GM12875 (cell line): ENCODE measurements around the gene DEDD2.

Source experiments
- H3K4me3 ChIP-seq: one replicate; pipeline ENCODE4 v1.5.1; 2011; ENCODE audit warnings: low read depth, low read length, control low read depth
- CTCF ChIP-seq: IDR thresholded peaks from 2 replicates; pipeline ENCODE4 v1.5.1; 2011; ENCODE audit warnings: low read depth, mild to moderate bottlenecking, control low read depth, inconsistent platforms, low read length, moderate library complexity, borderline replicate concordance; ENCODE audit not compliant: insufficient read depth

The DEDD2 gene

GRCh38 chr19:42229855-42230351 is 12.4 kb upstream of the DEDD2 start:
- no peak for TF ChIP-seq CTCF

GRCh38 chr19:42229301-42229854 is 11.9 kb upstream of the DEDD2 start:
- no peak for TF ChIP-seq CTCF
- no peak overlapping the region for H3K4me3 ChIP-seq

More at GRCh38 chr19:42229855-42230351, 12.4 kb upstream of the DEDD2 start:
- H3K4me3 ChIP-seq = no peak overlapping the region

GRCh38 chr19:42228641-42229040 is 11.2 kb upstream of the DEDD2 start:
- TF ChIP-seq CTCF = no peak

GRCh38 chr19:42226886-42227285 is 9.4 kb upstream of the DEDD2 start:
- H3K4me3 ChIP-seq = no peak overlapping the region
- TF ChIP-seq CTCF = no peak

More at GRCh38 chr19:42228641-42229040, 11.2 kb upstream of the DEDD2 start:
- no peak overlapping the region for H3K4me3 ChIP-seq

GRCh38 chr19:42225718-42226292 is 8.3 kb upstream of the DEDD2 start:
- H3K4me3 ChIP-seq = no peak overlapping the region
- TF ChIP-seq CTCF = no peak

GRCh38 chr19:42224940-42225717 is 7.7 kb upstream of the DEDD2 start:
- TF ChIP-seq CTCF = no peak
- no peak overlapping the region for H3K4me3 ChIP-seq
